Natural killer cell (primary cell): ENCODE results near the gene KAT6B. TPM values are rescaled to one million over a fixed set of nuclear protein-coding genes. Genes with fewer than 3 reads are reported as not detected.
A peak's percentile ranks its signal among the peaks of the same experiment; 100 is the strongest.

Experiments used
- ATAC-seq, 3 donors: fragments of 150-1000 bp in 2 of 3; fragments of 200-7000 bp in 1 of 3; cut with Tn5 transposase; 1 replicate in 1 of 3; 2 replicates in 2 of 3; pipeline ENCODE4 v1.10.0; 2021; ENCODE audit warnings: mild to moderate bottlenecking in 2 of 3, moderate library complexity in 2 of 3
- DNase-seq, 2 donors: peaks; one replicate each; pipeline versions ENCODE4 v3.0.0 to v3.0.0-alpha.2; 2013 to 2021; ENCODE audit warnings: mixed read lengths in 1 of 2
- H3K27ac ChIP-seq: one replicate; pipeline ENCODE4 v1.5.1; 2013; ENCODE audit warnings: mild to moderate bottlenecking, low read length
- H3K27me3 ChIP-seq: one replicate; pipeline ENCODE4 v1.6.1; 2013; ENCODE audit warnings: low read length; ENCODE audit not compliant: control insufficient read depth, insufficient read depth
- H3K36me3 ChIP-seq: one replicate; pipeline ENCODE4 v1.6.1; 2013; ENCODE audit warnings: low read length; ENCODE audit not compliant: control insufficient read depth, insufficient read depth
- H3K4me1 ChIP-seq: one replicate; pipeline ENCODE4 v1.6.1; 2013; ENCODE audit warnings: low read length; ENCODE audit not compliant: control insufficient read depth, insufficient read depth
- H3K4me3 ChIP-seq: one replicate; pipeline ENCODE4 v1.5.1; 2013; ENCODE audit warnings: low read length
- H3K9me3 ChIP-seq: one replicate; pipeline ENCODE4 v1.6.1; 2013; ENCODE audit warnings: low read length; ENCODE audit not compliant: control insufficient read depth, insufficient read depth
- H3K27ac Mint-ChIP-seq, 2 donors: one replicate each; pipeline ENCODE4 v1.8.0; 2022; ENCODE audit warnings: mild to moderate bottlenecking in 2 of 2, mixed read lengths in 2 of 2, moderate library complexity in 1 of 2
- H3K27me3 Mint-ChIP-seq, 2 donors: one replicate each; pipeline ENCODE4 v1.8.0; 2022; ENCODE audit warnings: low read depth in 2 of 2, mixed read lengths in 2 of 2
- H3K36me3 Mint-ChIP-seq: one replicate; pipeline ENCODE4 v1.8.0; 2022; ENCODE audit warnings: mixed read lengths
- H3K4me1 Mint-ChIP-seq, 2 donors: one replicate each; pipeline ENCODE4 v1.8.0; 2022; ENCODE audit warnings: mixed read lengths in 2 of 2
- H3K4me3 Mint-ChIP-seq: one replicate; pipeline ENCODE4 v1.8.0; 2022; ENCODE audit warnings: mild to moderate bottlenecking, moderate library complexity, mixed read lengths
- H3K9me3 Mint-ChIP-seq, 2 donors: one replicate each; pipeline ENCODE4 v1.8.0; 2022; ENCODE audit warnings: mixed read lengths in 2 of 2
- WGBS: methylation state at CpG from one replicate; pipeline ENCODE4 v1.1.7; 2013; ENCODE audit warnings: missing lambda C conversion rate; ENCODE audit not compliant: insufficient coverage; 5-methylcytosine and 5-hydroxymethylcytosine counted together
- intact Hi-C: fragments of 100-400 bp; cut with micrococcal nuclease; formaldehyde crosslinking; loops from one replicate; pipeline ENCODE4 v1.14.2; 2022
- total RNA-seq, 4 donors: library from RNA; stranded (reverse); fragments of 120-200 nt in 1 of 4; gene quantifications; one replicate each; pipeline versions ENCODE4 v1.2.3 to v1.2.4, GENCODE V29; 2013 to 2022
- TF ChIP-seq, protein P1 (sequence below): fragments of 200-600 bp; IDR thresholded peaks from one replicate; pipeline ENCODE4 v1.8.0; 2022; ENCODE audit warnings: antibody characterized with exemption

Gene KAT6B
- total RNA-seq, 3 donors from 2014 or later (not counting 1 experiment from before 2014, with no cell fraction given): 117 to 133 (median 121) TPM

DNA sequence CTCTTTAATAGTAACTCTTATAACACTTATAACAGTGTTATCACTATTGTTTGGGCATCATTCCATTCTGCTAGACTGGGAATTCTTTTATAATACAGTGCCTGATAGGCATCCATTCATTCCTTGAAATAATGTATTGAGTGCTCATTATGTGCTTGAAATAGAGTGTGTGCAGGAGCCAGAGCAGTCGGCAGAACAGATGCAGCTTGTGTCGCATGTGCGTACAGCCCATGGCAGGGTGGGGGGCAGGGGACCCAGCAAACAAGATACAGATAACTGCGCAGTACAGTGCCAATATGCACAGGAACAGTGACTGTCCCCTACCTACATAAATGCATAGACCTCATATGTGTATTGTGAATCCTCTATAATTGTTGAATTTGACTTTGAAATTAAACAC is 99.3 kb downstream of the KAT6B start:
- H3K4me3 Mint-ChIP-seq: no peak overlapping the region
- Histone ChIP-seq H3K4me1 (peaks cover 8% of the 10 kb centered on the region), H3K4me3 (no peak overlapping the region), H3K9me3 (no peaks in the 10 kb centered on the region), H3K36me3 (no peaks in the 10 kb centered on the region), H3K27ac (no peak overlapping the region), H3K27me3 (no peaks in the 10 kb centered on the region)
- no peak for ATAC-seq
- H3K4me1 Mint-ChIP-seq: peaks cover 37 to 52% of the 10 kb centered on the region in 2 donors
- TF ChIP-seq, protein P1, sequence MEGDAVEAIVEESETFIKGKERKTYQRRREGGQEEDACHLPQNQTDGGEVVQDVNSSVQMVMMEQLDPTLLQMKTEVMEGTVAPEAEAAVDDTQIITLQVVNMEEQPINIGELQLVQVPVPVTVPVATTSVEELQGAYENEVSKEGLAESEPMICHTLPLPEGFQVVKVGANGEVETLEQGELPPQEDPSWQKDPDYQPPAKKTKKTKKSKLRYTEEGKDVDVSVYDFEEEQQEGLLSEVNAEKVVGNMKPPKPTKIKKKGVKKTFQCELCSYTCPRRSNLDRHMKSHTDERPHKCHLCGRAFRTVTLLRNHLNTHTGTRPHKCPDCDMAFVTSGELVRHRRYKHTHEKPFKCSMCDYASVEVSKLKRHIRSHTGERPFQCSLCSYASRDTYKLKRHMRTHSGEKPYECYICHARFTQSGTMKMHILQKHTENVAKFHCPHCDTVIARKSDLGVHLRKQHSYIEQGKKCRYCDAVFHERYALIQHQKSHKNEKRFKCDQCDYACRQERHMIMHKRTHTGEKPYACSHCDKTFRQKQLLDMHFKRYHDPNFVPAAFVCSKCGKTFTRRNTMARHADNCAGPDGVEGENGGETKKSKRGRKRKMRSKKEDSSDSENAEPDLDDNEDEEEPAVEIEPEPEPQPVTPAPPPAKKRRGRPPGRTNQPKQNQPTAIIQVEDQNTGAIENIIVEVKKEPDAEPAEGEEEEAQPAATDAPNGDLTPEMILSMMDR: no peak
- H3K27ac Mint-ChIP-seq: no peak overlapping the region
- H3K9me3 Mint-ChIP-seq: no peaks in the 10 kb centered on the region
- DNase-seq: no peak
- H3K36me3 Mint-ChIP-seq: no peaks in the 10 kb centered on the region
- intact Hi-C loops: no loop called here
- H3K27me3 Mint-ChIP-seq: no peaks in the 10 kb centered on the region
- 97% methylated on average over 4 of the region's 4 CpGs for WGBS

DNA sequence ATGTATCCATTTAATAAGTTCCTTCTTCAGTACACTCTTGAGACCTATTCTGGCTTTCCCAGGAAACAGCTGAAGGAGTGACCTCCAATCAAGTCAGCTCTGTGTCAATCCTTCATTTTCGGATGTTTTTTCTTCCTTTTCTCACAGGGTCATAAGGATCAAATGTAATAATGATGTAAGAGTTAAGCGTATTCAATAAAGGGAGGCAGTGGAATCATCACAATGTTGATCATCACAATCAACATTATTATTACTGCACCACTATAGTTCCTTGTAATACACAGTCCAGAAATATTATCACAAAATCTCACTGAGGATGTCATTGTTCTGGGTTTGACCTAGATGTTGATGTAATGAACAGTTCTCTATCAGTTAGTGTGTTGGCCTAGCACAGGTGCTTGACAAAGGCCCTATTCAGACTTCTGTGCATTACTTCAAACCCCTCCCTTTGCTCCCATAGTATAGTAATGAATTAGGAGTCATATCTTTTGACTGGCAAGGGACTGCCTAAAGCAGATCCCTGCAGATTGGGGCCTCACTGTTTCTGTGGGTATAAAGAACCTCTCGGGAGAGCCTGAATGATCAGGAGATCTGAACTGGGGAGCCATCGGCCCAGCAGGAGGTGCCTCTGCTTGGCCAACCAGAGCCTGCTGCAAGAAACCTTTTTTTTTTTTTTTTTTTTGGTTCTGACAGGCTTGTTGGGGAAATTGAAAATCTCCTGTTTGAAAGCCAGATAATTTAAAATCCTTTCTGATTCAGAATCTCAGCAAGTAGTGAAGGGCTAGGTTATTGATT is 100.6 kb downstream of the KAT6B start:
- intact Hi-C loops: no loop called here
- H3K36me3 ChIP-seq: no peaks in the 10 kb centered on the region
- peaks cover 5% of the 10 kb centered on the region for H3K4me1 ChIP-seq
- H3K9me3 ChIP-seq: no peaks in the 10 kb centered on the region
- no peaks in the 10 kb centered on the region for H3K27me3 ChIP-seq
- no peak overlapping the region for H3K27ac ChIP-seq
- TF ChIP-seq, protein P1: no peak
- H3K9me3 Mint-ChIP-seq: no peaks in the 10 kb centered on the region
- ATAC-seq: no peak
- H3K4me3 Mint-ChIP-seq: no peak overlapping the region
- WGBS: 98% methylated on average over 2 of the region's 4 CpGs
- H3K27me3 Mint-ChIP-seq: no peaks in the 10 kb centered on the region
- H3K4me1 Mint-ChIP-seq: peaks cover 37 to 45% of the 10 kb centered on the region in 2 donors
- peak overlapping the region; percentile 41 to 47 for H3K27ac Mint-ChIP-seq
- H3K4me3 ChIP-seq: no peak overlapping the region
- no peak for DNase-seq
- H3K36me3 Mint-ChIP-seq: no peaks in the 10 kb centered on the region

DNA sequence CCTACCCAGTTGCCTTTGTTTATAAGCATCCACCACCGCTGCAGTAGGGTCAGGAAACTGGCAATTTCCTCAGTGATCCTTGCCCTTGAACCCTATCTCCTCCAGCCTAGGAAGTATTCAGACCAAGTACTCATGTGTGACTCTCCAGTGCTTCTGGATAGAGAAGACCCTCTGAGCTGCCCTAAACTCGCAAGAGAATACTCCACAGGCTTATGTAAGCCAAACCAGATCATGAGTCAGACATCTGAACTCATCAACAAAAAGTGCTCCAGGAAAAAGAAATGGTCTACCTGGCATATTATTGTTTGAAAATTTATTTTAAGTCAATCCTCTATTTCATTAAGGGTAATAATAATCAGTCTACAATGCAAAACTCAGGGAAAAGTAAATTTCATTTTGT is 101.3 kb downstream of the KAT6B start:
- Mint-ChIP-seq H3K9me3 (no peaks in the 10 kb centered on the region), H3K36me3 (no peaks in the 10 kb centered on the region), H3K27me3 (no peaks in the 10 kb centered on the region), H3K27ac (peak overlapping the region; percentile 41 to 47), H3K4me1 (peaks cover 42 to 44% of the 10 kb centered on the region in 2 donors), H3K4me3 (no peak overlapping the region)
- DNase-seq (no peak), ATAC-seq (no peak)
- Histone ChIP-seq H3K27me3 (no peaks in the 10 kb centered on the region), H3K36me3 (no peaks in the 10 kb centered on the region), H3K27ac (no peak overlapping the region), H3K9me3 (no peaks in the 10 kb centered on the region), H3K4me1 (peaks cover 5% of the 10 kb centered on the region), H3K4me3 (no peak overlapping the region)
- TF ChIP-seq, protein P1: no peak
- intact Hi-C loops: no loop called here
- 90% methylated on average over 2 of the region's 2 CpGs for WGBS
